Breast epithelium (tissue), 4 donors: ENCODE data around the gene COL9A1. TPM values are rescaled to one million over a fixed set of nuclear protein-coding genes. Genes with fewer than 3 reads are reported as not detected.
"Not testable (repeated sequence)": the region's sequence is repeated elsewhere in the genome, so short reads cannot be mapped to it uniquely, and the experiment has no call there.

Experiments
- DNase-seq, 2 donors: peaks; one replicate each; pipeline ENCODE4 v3.0.0-alpha.2; 2019; ENCODE audit warnings: low spot score in 2 of 2
- H3K27ac ChIP-seq, 2 donors: fragments of 200-600 bp; sonication (generic) in 1 of 2; one replicate each; pipeline ENCODE4 v1.5.1; 2016 to 2019; ENCODE audit warnings: mild to moderate bottlenecking in 1 of 2
- H3K27me3 ChIP-seq, 2 donors: fragments of 200-600 bp; sonication (generic) in 1 of 2; one replicate each; pipeline versions ENCODE4 v1.5.1 to v1.6.0; 2017 to 2019; ENCODE audit warnings: control low read depth in 1 of 2, mild to moderate bottlenecking in 1 of 2
- H3K36me3 ChIP-seq: fragments of 200-600 bp; one replicate; pipeline ENCODE4 v1.5.1; 2019
- H3K4me1 ChIP-seq, 2 donors: fragments of 200-600 bp; sonication (generic); one replicate each; pipeline ENCODE4 v1.5.1; 2016 to 2019; ENCODE audit warnings: control low read depth in 1 of 2
- H3K4me3 ChIP-seq, 3 donors: fragments of 200-600 bp; sonication (generic); 1 replicate in 2 of 3; 2 replicates in 1 of 3; pipeline ENCODE4 v1.5.1; 2016 to 2019; ENCODE audit warnings: mild to moderate bottlenecking in 3 of 3, moderate library complexity in 2 of 3
- H3K9me3 ChIP-seq, 2 donors: fragments of 200-600 bp; sonication (generic) in 1 of 2; one replicate each; pipeline ENCODE4 v1.5.1; 2016 to 2019; ENCODE audit warnings: control low read depth in 1 of 2
- CTCF ChIP-seq, 3 donors: fragments of 450-650 bp; IDR thresholded peaks; one replicate each; pipeline ENCODE4 v1.5.1; 2016 to 2017; ENCODE audit warnings: antibody characterized with exemption in 3 of 3, mild to moderate bottlenecking in 3 of 3, moderate library complexity in 3 of 3
- POLR2A ChIP-seq: fragments of 450-650 bp; IDR thresholded peaks from one replicate; pipeline ENCODE4 v1.6.1; 2016; ENCODE audit warnings: antibody characterized with exemption, mild to moderate bottlenecking, moderate library complexity
- POLR2AphosphoS5 ChIP-seq, 3 donors: sonication (generic); formaldehyde crosslinking; IDR thresholded peaks; one replicate each; pipeline ENCODE4 v1.6.1; 2017; ENCODE audit warnings: antibody characterized with exemption in 3 of 3
- intact Hi-C: fragments of 100-400 bp; cut with DNase I; formaldehyde crosslinking; loops from one replicate; pipeline ENCODE4 v1.15.1; 2023; ENCODE audit warnings: low total_unique reads
- total RNA-seq, 3 donors: library from RNA; depleted of rRNA; stranded (reverse); fragments of >200 nt; gene quantifications; one replicate each; pipeline ENCODE4 v1.1.0, GENCODE V29; 2016

COL9A1 gene
- total RNA-seq, 3 donors from 2014 or later, result 0.32 TPM; not detected in 2

GRCh38 chr6:70315079-70315751, 12.3 kb upstream of the COL9A1 start:
- TF ChIP-seq POLR2AphosphoS5 (IDR thresholded peaks at IDR 0.05) (no peak), POLR2A (no peak), CTCF (IDR thresholded peaks at IDR 0.05) (no peak)
- Histone ChIP-seq H3K4me1 (no peaks in the 10 kb centered on the region), H3K4me3 (no peak overlapping the region), H3K27me3 (peaks cover 0 to 32% of the 10 kb centered on the region in 2 donors), H3K27ac (no peak overlapping the region), H3K9me3 (no peaks in the 10 kb centered on the region), H3K36me3 (no peaks in the 10 kb centered on the region)
- intact Hi-C loops, result no loop called here
- DNase-seq, result no peak

- no peak for TF ChIP-seq POLR2AphosphoS5 (IDR thresholded peaks at IDR 0.05)
- no peak for TF ChIP-seq POLR2A
- TF ChIP-seq CTCF (IDR thresholded peaks at IDR 0.05), result no peak
- no peaks in the 10 kb centered on the region for H3K9me3 ChIP-seq
- peaks cover 0 to 38% of the 10 kb centered on the region in 2 donors for H3K27me3 ChIP-seq
- no peak overlapping the region for H3K27ac ChIP-seq
- intact Hi-C loops, result no loop called here
- no peak for DNase-seq
- no peak overlapping the region for H3K4me3 ChIP-seq
- H3K4me1 ChIP-seq, result no peaks in the 10 kb centered on the region
- no peaks in the 10 kb centered on the region for H3K36me3 ChIP-seq
These were observed 11.4 kb upstream of the COL9A1 start for GRCh38 chr6:70314296-70314695.

- TF ChIP-seq CTCF (IDR thresholded peaks at IDR 0.05), result no peak
- TF ChIP-seq POLR2AphosphoS5 (IDR thresholded peaks at IDR 0.05), result no peak
- no peak for TF ChIP-seq POLR2A
- Histone ChIP-seq H3K4me1 (no peaks in the 10 kb centered on the region), H3K36me3 (no peaks in the 10 kb centered on the region), H3K9me3 (no peaks in the 10 kb centered on the region), H3K27ac (no peak overlapping the region), H3K27me3 (peaks cover 0 to 52% of the 10 kb centered on the region in 2 donors), H3K4me3 (no peak overlapping the region)
- peak in 1 of 2 donors; percentile 20 for DNase-seq
- intact Hi-C loops, result no loop called here
These were observed 9.4 kb upstream of the COL9A1 start for GRCh38 chr6:70312165-70312745.

GRCh38 chr6:70310063-70310694, 7.3 kb upstream of the COL9A1 start:
- H3K4me1 ChIP-seq, result no peaks in the 10 kb centered on the region
- TF ChIP-seq CTCF (IDR thresholded peaks at IDR 0.05), result peak in 2 of 3 donors; percentile 34 to 36
- TF ChIP-seq POLR2A, result no peak
- TF ChIP-seq POLR2AphosphoS5 (IDR thresholded peaks at IDR 0.05), result no peak
- no peak overlapping the region for H3K4me3 ChIP-seq
- intact Hi-C loops, result no loop called here
- no peak overlapping the region for H3K27ac ChIP-seq
- H3K27me3 ChIP-seq, result peaks cover 0 to 47% of the 10 kb centered on the region in 2 donors
- H3K36me3 ChIP-seq, result no peaks in the 10 kb centered on the region
- DNase-seq, result no peak
- H3K9me3 ChIP-seq, result no peaks in the 10 kb centered on the region

- DNase-seq, result no peak
- H3K4me1 ChIP-seq, result no peaks in the 10 kb centered on the region
- intact Hi-C loops, result no loop called here
- no peak overlapping the region for H3K27ac ChIP-seq
- no peak for TF ChIP-seq CTCF (IDR thresholded peaks at IDR 0.05)
- no peak for TF ChIP-seq POLR2A
- no peak for TF ChIP-seq POLR2AphosphoS5 (IDR thresholded peaks at IDR 0.05)
- no peaks in the 10 kb centered on the region for H3K9me3 ChIP-seq
- peaks cover 0 to 45% of the 10 kb centered on the region in 2 donors for H3K27me3 ChIP-seq
- no peaks in the 10 kb centered on the region for H3K36me3 ChIP-seq
- H3K4me3 ChIP-seq, result no peak overlapping the region
These were observed 6.4 kb upstream of the COL9A1 start for GRCh38 chr6:70309243-70309642.

- DNase-seq, H3K4me3 ChIP-seq, H3K4me1 ChIP-seq, H3K9me3 ChIP-seq, H3K27ac ChIP-seq, H3K36me3 ChIP-seq, intact Hi-C loops: not testable (repeated sequence)
- H3K27me3 ChIP-seq, result peaks cover 0 to 37% of the 10 kb centered on the region in 2 donors
These were observed 5.3 kb upstream of the COL9A1 start for GRCh38 chr6:70308142-70308541.
